AG04450 (cell line): Measurements from ENCODE around the gene ITCH. TPM values are rescaled to one million over a fixed set of nuclear protein-coding genes. Genes with fewer than 3 reads are reported as not detected.
"Not testable (repeated sequence)": the region's sequence is repeated elsewhere in the genome, so short reads cannot be mapped to it uniquely, and the experiment has no call there.

ENCODE experiments used
- CTCF ChIA-PET: fragments of 300-600, 350-600 bp; formaldehyde crosslinking; extraction: SDS; loops from one replicate; lab custom pipeline; 2022; ENCODE audit warnings: antibody characterized with exemption, inconsistent platforms; lab: Charles Lee
- POLR2A ChIA-PET: fragments of 350-600 bp; formaldehyde crosslinking; extraction: SDS; loops from one replicate; lab custom pipeline; 2021; ENCODE audit warnings: antibody characterized with exemption, inconsistent platforms; lab: Yijun Ruan, JAX
- DNase-seq: peaks from one replicate; pipeline ENCODE4 v3.0.0-alpha.2; 2011; ENCODE audit warnings: low read depth, low spot score
- H3K27ac ChIP-seq: one replicate; pipeline ENCODE4 v1.5.1; 2012; ENCODE audit warnings: low read depth, low read length, control low read depth
- H3K27me3 ChIP-seq: one replicate; pipeline ENCODE4 v1.6.0; 2012; ENCODE audit warnings: low read length; ENCODE audit not compliant: control insufficient read depth, insufficient read depth
- H3K4me3 ChIP-seq: 2 replicates; pipeline ENCODE4 v1.5.1; 2011; ENCODE audit warnings: mild to moderate bottlenecking, low read depth, low read length, control low read depth
- H3K9me3 ChIP-seq: 2 replicates; pipeline ENCODE4 v1.5.1; 2012; ENCODE audit warnings: low read length; ENCODE audit not compliant: control insufficient read depth, insufficient read depth
- CTCF ChIP-seq: IDR thresholded peaks from 2 replicates; pipeline ENCODE4 v1.5.1; 2011; ENCODE audit warnings: low read depth, low read length, control low read depth, inconsistent platforms
- polyA plus RNA-seq: library from polyadenylated mRNA; depleted of rRNA; stranded (reverse); fragments of >200 nt; gene quantifications from 2 replicates; pipeline ENCODE4 v1.2.3, GENCODE V29; 2011

Gene ITCH
- polyA plus RNA-seq, 1 experiment = 23.2 TPM

GRCh38 chr20:34404803-34405202 lies 41.7 kb downstream of the ITCH start:
- no peaks in the 10 kb centered on the region; the same call in 1 of the 2 replicates for H3K9me3 ChIP-seq
- ChIA-PET POLR2A (interaction anchor here (0.6 kb wide), 1 partner anchor 27 kb away, joined by 6 read pairs; no protein-coding TSS in a partner anchor), CTCF (interaction anchor here (1.3 kb wide), 1 partner anchor 92 kb away, joined by 5 read pairs; no protein-coding TSS in a partner anchor)
- H3K27me3 ChIP-seq = no peaks in the 10 kb centered on the region
- no peak overlapping the region for H3K4me3 ChIP-seq
- no peak overlapping the region for H3K27ac ChIP-seq
- TF ChIP-seq CTCF = no peak
- DNase-seq = no peak

DNA sequence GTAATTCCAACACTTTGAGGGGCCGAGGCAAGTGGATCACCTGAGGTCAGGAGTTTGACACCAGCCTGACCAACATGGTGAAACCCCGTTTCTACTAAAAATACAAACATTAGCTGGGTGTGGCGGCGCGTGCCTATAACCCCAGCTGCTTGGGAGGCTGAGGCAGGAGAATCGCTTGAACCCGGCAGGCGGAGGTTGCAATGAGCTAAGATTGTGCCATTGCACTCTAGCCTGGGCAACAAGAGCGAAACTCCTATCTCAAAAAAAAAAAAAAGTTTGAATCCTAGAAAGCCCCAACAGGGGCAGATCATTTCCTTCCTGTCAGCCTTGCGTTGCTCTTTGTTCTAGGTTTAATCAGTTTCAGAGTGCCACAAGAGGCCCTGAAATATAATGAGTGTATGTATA lies 42.2 kb downstream of the ITCH start:
- DNase-seq, H3K27me3 ChIP-seq, POLR2A ChIA-PET, H3K27ac ChIP-seq, H3K9me3 ChIP-seq, H3K4me3 ChIP-seq: not testable (repeated sequence)
- CTCF ChIA-PET = interaction anchor here (0.7 to 1.2 kb wide), 2 partner anchors 11 to 92 kb away, joined by 3 to 4 read pairs; no protein-coding TSS in a partner anchor

- H3K27me3 ChIP-seq, H3K9me3 ChIP-seq, H3K27ac ChIP-seq, DNase-seq, POLR2A ChIA-PET, H3K4me3 ChIP-seq: not testable (repeated sequence)
- CTCF ChIA-PET = interaction anchor here (0.7 to 1.2 kb wide), 2 partner anchors 10 to 93 kb away, joined by 3 to 4 read pairs; no protein-coding TSS in a partner anchor
Observed at GRCh38 chr20:34405942-34406341, 42.9 kb downstream of the ITCH start.

- H3K27ac ChIP-seq = no peak overlapping the region
- DNase-seq = no peak
- TF ChIP-seq CTCF = no peak
- ChIA-PET CTCF (interaction anchor here (7.3 kb wide), 1 partner anchor 96 kb away, joined by 37 read pairs; no protein-coding TSS in a partner anchor), POLR2A (no interaction called here)
- H3K9me3 ChIP-seq = no peaks in the 10 kb centered on the region; the same call in 1 of the 2 replicates
- no peak overlapping the region for H3K4me3 ChIP-seq
- H3K27me3 ChIP-seq = no peaks in the 10 kb centered on the region
Observed at GRCh38 chr20:34407962-34408474, 44.9 kb downstream of the ITCH start.

GRCh38 chr20:34410336-34410735 lies 47.3 kb downstream of the ITCH start:
- H3K27me3 ChIP-seq = no peaks in the 10 kb centered on the region
- no peaks in the 10 kb centered on the region; the same call in 1 of the 2 replicates for H3K9me3 ChIP-seq
- H3K27ac ChIP-seq = no peak overlapping the region
- POLR2A ChIA-PET = no interaction called here
- DNase-seq = no peak
- no peak overlapping the region for H3K4me3 ChIP-seq
- CTCF ChIA-PET = interaction anchor here (7.3 kb wide), 1 partner anchor 98 kb away, joined by 37 read pairs; no protein-coding TSS in a partner anchor
- TF ChIP-seq CTCF = no peak

DNA sequence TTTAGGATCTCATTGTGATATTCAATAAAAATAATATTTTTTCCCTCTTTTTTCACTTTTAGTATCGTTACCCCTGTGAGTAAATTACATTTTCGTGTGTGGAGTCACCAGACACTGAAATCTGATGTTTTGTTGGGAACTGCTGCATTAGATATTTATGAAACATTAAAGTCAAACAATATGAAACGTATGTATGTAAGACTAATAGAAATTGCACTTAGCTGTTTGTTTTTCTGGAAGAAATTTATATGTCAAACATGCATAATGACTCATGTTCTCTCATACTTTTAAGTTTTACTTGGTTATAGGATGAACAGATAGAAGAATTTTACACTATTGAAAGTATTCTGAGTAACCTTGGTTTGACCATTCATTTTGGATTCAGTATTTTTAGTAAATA lies 49.4 kb downstream of the ITCH start:
- DNase-seq = no peak
- POLR2A ChIA-PET = no interaction called here
- Histone ChIP-seq H3K27me3 (no peaks in the 10 kb centered on the region), H3K4me3 (no peak overlapping the region), H3K9me3 (no peaks in the 10 kb centered on the region), H3K27ac (no peak overlapping the region)
- TF ChIP-seq CTCF = no peak
- CTCF ChIA-PET = interaction anchor here (1.6 to 7.3 kb wide), 2 partner anchors 100 to 222 kb away, joined by 4 to 37 read pairs; no protein-coding TSS in a partner anchor

- DNase-seq, H3K4me3 ChIP-seq, CTCF ChIA-PET, POLR2A ChIA-PET, H3K27ac ChIP-seq, H3K9me3 ChIP-seq, H3K27me3 ChIP-seq: not testable (repeated sequence)
Observed at GRCh38 chr20:34414525-34414924, 51.5 kb downstream of the ITCH start.
